ENCODE measurements around the gene NEU2.

DNA sequence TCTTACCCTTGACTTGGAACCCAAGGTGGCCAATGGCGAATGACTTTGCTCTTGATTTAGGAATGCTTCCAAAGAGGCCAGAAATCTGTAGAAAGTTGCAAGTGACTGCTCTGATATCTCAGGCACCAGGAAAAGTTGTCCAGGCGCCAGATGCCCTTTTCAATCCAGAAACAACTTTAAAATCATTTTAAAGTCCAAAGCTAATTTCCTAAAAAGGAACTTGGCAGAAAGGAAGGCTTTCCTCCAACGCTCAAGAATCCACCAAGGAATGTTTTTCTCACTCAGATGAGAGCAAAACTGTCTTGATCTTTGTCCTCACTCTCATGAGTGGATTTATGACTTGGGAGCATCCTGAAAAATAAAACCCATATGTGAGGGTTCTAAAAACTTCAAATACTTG lies 24.7 kb upstream of the NEU2 start:
- no peak for TF ChIP-seq KDM1A (IDR thresholded peaks at IDR 0.05; ENCODE audit: borderline replicate concordance)
- no peak for TF ChIP-seq CHD2 (IDR thresholded peaks at IDR 0.05; ENCODE audit: borderline replicate concordance, low read depth, low read length)
- no peak for TF ChIP-seq POLR2A (IDR thresholded peaks at IDR 0.05; ENCODE audit: low read depth, low read length)
- no peak for TF ChIP-seq FOS (IDR thresholded peaks at IDR 0.05; ENCODE audit: borderline replicate concordance, extremely low read depth, insufficient read length)
- TF ChIP-seq MXI1 (IDR thresholded peaks at IDR 0.05; ENCODE audit: low read depth, low read length), result no peak
- TF ChIP-seq, protein P1, sequence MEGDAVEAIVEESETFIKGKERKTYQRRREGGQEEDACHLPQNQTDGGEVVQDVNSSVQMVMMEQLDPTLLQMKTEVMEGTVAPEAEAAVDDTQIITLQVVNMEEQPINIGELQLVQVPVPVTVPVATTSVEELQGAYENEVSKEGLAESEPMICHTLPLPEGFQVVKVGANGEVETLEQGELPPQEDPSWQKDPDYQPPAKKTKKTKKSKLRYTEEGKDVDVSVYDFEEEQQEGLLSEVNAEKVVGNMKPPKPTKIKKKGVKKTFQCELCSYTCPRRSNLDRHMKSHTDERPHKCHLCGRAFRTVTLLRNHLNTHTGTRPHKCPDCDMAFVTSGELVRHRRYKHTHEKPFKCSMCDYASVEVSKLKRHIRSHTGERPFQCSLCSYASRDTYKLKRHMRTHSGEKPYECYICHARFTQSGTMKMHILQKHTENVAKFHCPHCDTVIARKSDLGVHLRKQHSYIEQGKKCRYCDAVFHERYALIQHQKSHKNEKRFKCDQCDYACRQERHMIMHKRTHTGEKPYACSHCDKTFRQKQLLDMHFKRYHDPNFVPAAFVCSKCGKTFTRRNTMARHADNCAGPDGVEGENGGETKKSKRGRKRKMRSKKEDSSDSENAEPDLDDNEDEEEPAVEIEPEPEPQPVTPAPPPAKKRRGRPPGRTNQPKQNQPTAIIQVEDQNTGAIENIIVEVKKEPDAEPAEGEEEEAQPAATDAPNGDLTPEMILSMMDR (IDR thresholded peaks at IDR 0.05 in 2 of 3, conservative IDR thresholded peaks at IDR 0.05 in 1 of 3; ENCODE audit: control insufficient read depth in 2 of 3, extremely low read depth in 1 of 3, insufficient read depth in 1 of 3, low read depth in 3 of 3, low read length in 3 of 3), result no peak
- TF ChIP-seq SIX5 (IDR thresholded peaks at IDR 0.05; ENCODE audit: low read depth, low read length, severe bottlenecking), result no peak
